Raji (cell line): ENCODE data around the gene TCF19.

Experiments
- POLR2A ChIP-seq: IDR thresholded peaks from 2 replicates; pipeline ENCODE4 v1.6.1; 2011; ENCODE audit warnings: low read depth, low read length, control low read depth; ENCODE audit not compliant: insufficient read depth

The TCF19 gene

GRCh38 chr6:31144296-31144969 is 14.0 kb upstream of the TCF19 start:
- no peak for TF ChIP-seq POLR2A

- no peak for TF ChIP-seq POLR2A
These were observed 13.4 kb upstream of the TCF19 start for GRCh38 chr6:31144970-31145340.

GRCh38 chr6:31145386-31145785 is 13.0 kb upstream of the TCF19 start:
- no peak for TF ChIP-seq POLR2A

- TF ChIP-seq POLR2A: no peak
These were observed 8.5 kb upstream of the TCF19 start for GRCh38 chr6:31149827-31150447.

GRCh38 chr6:31152781-31153180 is 5.6 kb upstream of the TCF19 start:
- TF ChIP-seq POLR2A: no peak

DNA sequence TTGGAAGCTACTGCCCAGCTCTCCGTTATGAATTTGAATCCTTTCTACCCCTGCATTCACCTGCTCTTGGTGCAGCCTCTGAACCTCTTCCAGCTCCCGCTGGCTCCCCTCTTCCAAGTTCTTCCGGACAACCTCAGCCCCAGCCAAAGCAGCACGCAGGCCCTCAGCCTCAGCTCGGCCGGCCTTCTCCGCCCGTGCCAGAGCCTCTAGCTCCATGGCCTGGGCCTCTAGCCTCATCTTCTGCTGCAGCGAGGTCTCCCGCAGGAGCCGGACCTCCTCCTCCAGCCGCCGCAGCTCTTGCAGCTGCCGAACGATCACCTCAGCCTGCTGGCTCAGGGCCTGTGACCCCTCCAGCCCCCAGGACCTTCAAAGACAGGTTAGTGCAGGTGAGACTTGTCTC is 4.0 kb upstream of the TCF19 start:
- TF ChIP-seq POLR2A: no peak

DNA sequence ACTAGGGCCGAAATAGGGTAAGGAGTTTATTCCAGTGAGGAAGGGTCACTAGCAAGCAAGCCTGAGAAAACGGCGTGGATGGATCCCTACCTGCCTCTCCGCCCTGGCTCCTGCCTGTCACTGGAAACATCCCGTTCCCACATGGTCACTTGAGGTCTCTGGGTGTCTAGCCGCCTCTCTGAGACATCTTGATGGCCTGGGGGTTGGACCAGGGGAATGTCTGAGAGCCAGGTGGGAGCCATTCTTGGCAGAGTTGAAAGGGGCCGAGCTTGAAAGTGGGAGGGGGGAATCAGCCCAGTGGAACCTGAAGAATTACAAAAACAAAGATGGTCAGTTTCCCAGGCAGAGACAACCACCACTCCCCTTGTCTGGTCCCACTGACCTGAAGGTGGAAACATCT is 1.7 kb upstream of the TCF19 start:
- no peak for TF ChIP-seq POLR2A

GRCh38 chr6:31157513-31158139 is 763 bp upstream of the TCF19 start, which contains the start of gene CCHCR1:
TSS of gene CCHCR1 (minus strand) at chr6:31157802. CDS start at chr6:31157600, 202 bp downstream.
- no peak; the same call in 1 of the 2 replicates for TF ChIP-seq POLR2A

- no peak for TF ChIP-seq POLR2A
These were observed 770 bp downstream of the TCF19 start for GRCh38 chr6:31158863-31159855.

DNA sequence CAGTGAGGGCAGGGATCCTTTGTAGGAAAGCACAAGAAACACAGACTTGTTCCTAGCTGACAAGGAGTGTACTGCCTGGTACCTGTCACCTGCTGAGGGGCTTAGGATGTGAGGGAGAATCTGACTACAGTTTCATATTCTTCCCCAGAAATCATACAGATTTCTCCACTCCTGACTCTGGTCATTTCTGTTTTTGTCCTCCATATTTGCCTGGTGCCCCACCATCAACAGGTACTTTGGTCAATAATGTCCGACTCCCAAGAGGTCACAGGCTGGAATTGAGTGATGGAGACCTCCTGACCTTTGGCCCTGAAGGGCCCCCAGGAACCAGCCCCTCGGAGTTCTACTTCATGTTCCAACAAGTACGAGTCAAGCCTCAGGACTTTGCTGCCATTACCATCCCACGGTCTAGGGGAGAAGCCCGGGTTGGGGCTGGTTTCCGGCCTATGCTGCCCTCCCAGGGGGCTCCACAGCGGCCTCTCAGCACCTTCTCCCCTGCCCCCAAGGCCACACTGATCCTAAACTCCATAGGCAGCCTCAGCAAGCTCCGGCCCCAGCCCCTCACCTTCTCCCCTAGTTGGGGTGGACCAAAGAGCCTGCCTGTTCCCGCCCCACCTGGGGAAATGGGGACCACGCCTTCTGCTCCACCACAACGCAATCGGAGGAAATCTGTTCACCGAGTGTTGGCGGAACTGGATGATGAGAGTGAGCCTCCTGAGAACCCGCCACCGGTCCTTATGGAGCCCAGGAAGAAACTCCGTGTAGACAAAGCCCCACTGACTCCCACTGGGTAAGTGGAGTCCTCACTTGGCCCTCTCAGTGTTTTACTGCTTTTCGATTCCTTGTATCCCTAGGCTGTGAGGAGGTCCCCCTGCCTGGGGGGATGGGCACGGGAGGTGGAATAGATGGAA is 3.1 kb downstream of the TCF19 start:
- TF ChIP-seq POLR2A: no peak

- no peak for TF ChIP-seq POLR2A
These were observed 4.2 kb downstream of the TCF19 start for GRCh38 chr6:31162463-31163165.

DNA sequence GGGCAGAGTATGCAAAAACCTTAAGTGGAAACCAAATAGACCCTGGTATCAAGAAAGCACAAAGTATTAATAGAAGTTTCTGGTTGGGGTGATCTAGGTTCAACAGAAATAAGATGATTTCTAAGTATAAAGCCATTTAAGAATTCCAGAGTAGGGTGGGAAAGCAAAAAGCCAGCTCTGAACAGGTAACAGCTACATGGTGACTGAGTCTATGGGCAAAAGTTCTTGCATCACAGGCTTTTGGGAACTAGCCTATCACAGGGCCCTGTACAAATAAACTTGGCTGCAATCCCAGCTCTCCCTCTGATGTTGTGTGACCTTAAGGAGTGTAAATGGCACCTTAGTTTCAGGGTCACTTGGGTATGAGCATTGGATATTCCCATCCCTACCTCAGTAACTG is 5.5 kb downstream of the TCF19 start:
- TF ChIP-seq POLR2A: no peak

DNA sequence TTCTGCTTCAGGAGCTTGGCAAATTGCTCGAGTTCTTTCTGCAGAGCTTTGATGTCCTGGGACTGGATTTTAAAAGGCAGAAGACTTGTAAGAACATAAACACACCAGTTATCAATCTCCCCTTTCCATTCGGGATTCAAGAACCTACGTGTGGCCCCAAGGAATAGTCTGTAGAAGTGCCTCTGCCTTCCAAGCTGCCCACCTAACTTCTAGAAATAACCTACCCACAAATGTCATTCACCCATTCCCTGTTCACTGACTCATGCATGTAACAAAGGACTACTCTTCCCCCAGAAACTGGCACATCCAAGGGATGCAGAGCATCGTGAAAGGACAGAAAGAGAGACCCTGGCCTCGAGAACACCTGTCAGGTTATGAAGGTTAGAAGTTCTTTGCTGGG is 7.6 kb downstream of the TCF19 start:
- TF ChIP-seq POLR2A: no peak

DNA sequence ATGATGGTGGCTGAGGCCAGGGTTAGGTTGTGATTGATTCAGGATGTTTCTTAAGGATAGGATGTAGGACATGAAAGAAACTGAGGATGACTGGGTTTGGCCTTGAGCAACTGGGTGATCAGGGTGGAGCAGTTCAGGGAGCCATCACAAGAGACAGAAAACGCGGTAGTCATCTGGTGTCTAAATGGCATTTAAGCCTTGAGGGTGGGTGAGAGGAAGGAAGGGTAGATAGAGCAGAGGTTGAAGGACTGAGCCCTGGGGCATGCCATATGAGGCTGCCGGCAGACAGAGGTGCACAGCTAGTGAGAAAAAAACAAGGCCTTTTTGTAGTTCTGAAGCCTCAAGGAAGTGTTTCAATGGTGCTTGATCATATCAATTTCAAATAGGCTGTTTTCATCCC is 10.2 kb downstream of the TCF19 start:
- no peak for TF ChIP-seq POLR2A
